GM19455 (cell line): ENCODE results near the gene KDM4C.
"Not testable (repeated sequence)": the region's sequence is repeated elsewhere in the genome, so short reads cannot be mapped to it uniquely, and the experiment has no call there.

Experiments
- ATAC-seq: cut with Tn5 transposase; IDR thresholded peaks from one replicate; pipeline ENCODE4 v1.9.1; 2021; ENCODE audit not compliant: unreplicated experiment

The KDM4C gene

GRCh38 chr9:7011395-7012067, 253.8 kb downstream of the KDM4C start:
- no peak for ATAC-seq

- no peak for ATAC-seq
Measured at GRCh38 chr9:7027996-7028395, 270.2 kb downstream of the KDM4C start.

- no peak for ATAC-seq
Measured at GRCh38 chr9:7028591-7028990, 270.8 kb downstream of the KDM4C start.

GRCh38 chr9:7030943-7031342, 273.2 kb downstream of the KDM4C start:
- ATAC-seq: not testable (repeated sequence)

- ATAC-seq: no peak
Measured at GRCh38 chr9:7033076-7034045, 275.6 kb downstream of the KDM4C start.

- ATAC-seq: no peak
Measured at GRCh38 chr9:7037176-7037575, 279.4 kb downstream of the KDM4C start.

- ATAC-seq: no peak
Measured at GRCh38 chr9:7042124-7042523, 284.4 kb downstream of the KDM4C start.

GRCh38 chr9:7045361-7045760, 287.6 kb downstream of the KDM4C start:
- ATAC-seq: no peak

- no peak for ATAC-seq
Measured at GRCh38 chr9:7051711-7052110, 293.9 kb downstream of the KDM4C start.

GRCh38 chr9:7053903-7054302, 296.1 kb downstream of the KDM4C start:
- ATAC-seq: no peak

GRCh38 chr9:7055171-7055903, 297.6 kb downstream of the KDM4C start:
- no peak for ATAC-seq

GRCh38 chr9:7056254-7056653, 298.5 kb downstream of the KDM4C start:
- no peak for ATAC-seq

- no peak for ATAC-seq
Measured at GRCh38 chr9:7058473-7058872, 300.7 kb downstream of the KDM4C start.

GRCh38 chr9:7067169-7067568, 309.4 kb downstream of the KDM4C start:
- ATAC-seq: no peak

- no peak for ATAC-seq
Measured at GRCh38 chr9:7071916-7072315, 314.1 kb downstream of the KDM4C start.

GRCh38 chr9:7073706-7074105, 315.9 kb downstream of the KDM4C start:
- no peak for ATAC-seq

- ATAC-seq: no peak
Measured at GRCh38 chr9:7075154-7075553, 317.4 kb downstream of the KDM4C start.

- no peak for ATAC-seq
Measured at GRCh38 chr9:7079051-7079450, 321.3 kb downstream of the KDM4C start.

GRCh38 chr9:7081065-7081600, 323.4 kb downstream of the KDM4C start:
- no peak for ATAC-seq

- ATAC-seq: no peak
Measured at GRCh38 chr9:7083192-7083591, 325.4 kb downstream of the KDM4C start.

- ATAC-seq: no peak
Measured at GRCh38 chr9:7085357-7085756, 327.6 kb downstream of the KDM4C start.
